OCI-LY3 (cell line): ENCODE measurements around the gene GARIN5B.

ENCODE experiments used
- H2AFZ ChIP-seq: fragments of 200-600, 300-600 bp; shearing (Covaris generic); 2 replicates; pipeline ENCODE4 v1.6.0; 2014; ENCODE audit warnings: antibody characterized with exemption, low read depth, low read length
- H3K27ac ChIP-seq: fragments of 200-600, 300-600 bp; sonication (generic); 2 replicates; pipeline ENCODE4 v1.5.1; 2014; ENCODE audit warnings: mild to moderate bottlenecking, low read length, moderate library complexity, mixed read lengths
- H3K27me3 ChIP-seq: fragments of 200-600, 300-600 bp; sonication (generic); 2 replicates; pipeline ENCODE4 v1.6.1; 2014; ENCODE audit warnings: low read depth, low read length, mixed read lengths
- H3K36me3 ChIP-seq: fragments of 200-600, 300-600 bp; sonication (generic); replicated peaks from 2 replicates; pipeline ENCODE3; 2014; ENCODE audit warnings: low read depth, low read length, mixed read lengths
- H3K4me1 ChIP-seq: fragments of 300-600, 200-600 bp; sonication (generic); 2 replicates; pipeline ENCODE4 v1.6.1; 2014; ENCODE audit warnings: low read length, mixed read lengths
- H3K4me2 ChIP-seq: fragments of 200-600, 300-600 bp; sonication (generic); 2 replicates; pipeline ENCODE4 v1.6.1; 2014; ENCODE audit warnings: low read length, mixed read lengths
- H3K4me3 ChIP-seq: fragments of 300-600, 200-600 bp; sonication (generic); 2 replicates; pipeline ENCODE4 v1.5.1; 2014; ENCODE audit warnings: antibody characterized with exemption, mild to moderate bottlenecking, low read length, moderate library complexity
- H3K79me2 ChIP-seq: fragments of 300-600, 200-600 bp; shearing (Covaris generic); 2 replicates; pipeline ENCODE4 v1.6.1; 2014; ENCODE audit warnings: mild to moderate bottlenecking, low read length, mixed read lengths
- H3K9ac ChIP-seq: fragments of 300-600, 200-600 bp; shearing (Covaris generic); 2 replicates; pipeline ENCODE4 v1.6.0; 2014; ENCODE audit warnings: mild to moderate bottlenecking, low read length, moderate library complexity
- H3K9me3 ChIP-seq: fragments of 200-600, 300-600 bp; shearing (Covaris generic); 2 replicates; pipeline ENCODE4 v1.6.1; 2014; ENCODE audit warnings: low read length, mixed read lengths; ENCODE audit not compliant: insufficient read depth
- H4K20me1 ChIP-seq: fragments of 200-600, 300-600 bp; sonication (generic); 2 replicates; pipeline ENCODE4 v1.6.1; 2016; ENCODE audit warnings: low read length, mixed read lengths; ENCODE audit not compliant: insufficient read depth
- EZH2phosphoT487 ChIP-seq: fragments of 200-600 bp; shearing (Covaris generic); IDR thresholded peaks from 2 replicates; pipeline ENCODE4 v1.6.1; 2018; ENCODE audit warnings: antibody characterized with exemption, mixed run types, low read depth
- TF ChIP-seq, protein P1 (sequence below): fragments of 200-600, 300-600 bp; sonication (generic); IDR thresholded peaks from 2 replicates; pipeline ENCODE4 v1.5.1; 2014; ENCODE audit warnings: antibody characterized with exemption, low read length, low read depth

The GARIN5B gene

DNA sequence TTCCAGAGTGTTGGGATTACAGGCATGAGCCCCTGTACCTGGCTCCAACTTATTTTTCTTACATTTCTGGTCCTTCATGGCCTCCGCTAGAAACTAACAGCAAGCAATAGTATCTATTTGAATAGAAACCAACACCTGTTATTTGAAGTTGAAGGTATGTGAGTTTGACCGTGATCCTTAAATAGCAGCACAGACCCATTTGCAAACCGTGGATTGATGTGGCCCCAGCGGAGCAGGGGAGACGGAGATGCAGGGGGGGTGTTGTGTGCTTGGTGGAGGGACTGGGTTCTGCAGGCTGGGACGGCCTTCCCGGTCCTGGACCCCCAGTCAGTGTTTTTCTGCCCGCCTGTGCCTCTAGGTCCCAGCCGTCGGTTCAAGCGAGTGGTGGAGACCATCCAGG lies 54.8 kb downstream of the GARIN5B start:
- no peak overlapping the region for H3K4me2 ChIP-seq
- H3K4me3 ChIP-seq, result no peak overlapping the region
- H3K27ac ChIP-seq, result no peak overlapping the region
- no peaks in the 10 kb centered on the region for H3K36me3 ChIP-seq
- H4K20me1 ChIP-seq, result no peaks in the 10 kb centered on the region
- no peaks in the 10 kb centered on the region for H3K27me3 ChIP-seq
- TF ChIP-seq, protein P1, sequence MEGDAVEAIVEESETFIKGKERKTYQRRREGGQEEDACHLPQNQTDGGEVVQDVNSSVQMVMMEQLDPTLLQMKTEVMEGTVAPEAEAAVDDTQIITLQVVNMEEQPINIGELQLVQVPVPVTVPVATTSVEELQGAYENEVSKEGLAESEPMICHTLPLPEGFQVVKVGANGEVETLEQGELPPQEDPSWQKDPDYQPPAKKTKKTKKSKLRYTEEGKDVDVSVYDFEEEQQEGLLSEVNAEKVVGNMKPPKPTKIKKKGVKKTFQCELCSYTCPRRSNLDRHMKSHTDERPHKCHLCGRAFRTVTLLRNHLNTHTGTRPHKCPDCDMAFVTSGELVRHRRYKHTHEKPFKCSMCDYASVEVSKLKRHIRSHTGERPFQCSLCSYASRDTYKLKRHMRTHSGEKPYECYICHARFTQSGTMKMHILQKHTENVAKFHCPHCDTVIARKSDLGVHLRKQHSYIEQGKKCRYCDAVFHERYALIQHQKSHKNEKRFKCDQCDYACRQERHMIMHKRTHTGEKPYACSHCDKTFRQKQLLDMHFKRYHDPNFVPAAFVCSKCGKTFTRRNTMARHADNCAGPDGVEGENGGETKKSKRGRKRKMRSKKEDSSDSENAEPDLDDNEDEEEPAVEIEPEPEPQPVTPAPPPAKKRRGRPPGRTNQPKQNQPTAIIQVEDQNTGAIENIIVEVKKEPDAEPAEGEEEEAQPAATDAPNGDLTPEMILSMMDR, result no peak
- no peak for TF ChIP-seq EZH2phosphoT487
- no peak overlapping the region for H2AFZ ChIP-seq
- no peaks in the 10 kb centered on the region for H3K9me3 ChIP-seq
- H3K9ac ChIP-seq, result no peak overlapping the region
- H3K79me2 ChIP-seq, result no peaks in the 10 kb centered on the region
- H3K4me1 ChIP-seq, result no peaks in the 10 kb centered on the region

DNA sequence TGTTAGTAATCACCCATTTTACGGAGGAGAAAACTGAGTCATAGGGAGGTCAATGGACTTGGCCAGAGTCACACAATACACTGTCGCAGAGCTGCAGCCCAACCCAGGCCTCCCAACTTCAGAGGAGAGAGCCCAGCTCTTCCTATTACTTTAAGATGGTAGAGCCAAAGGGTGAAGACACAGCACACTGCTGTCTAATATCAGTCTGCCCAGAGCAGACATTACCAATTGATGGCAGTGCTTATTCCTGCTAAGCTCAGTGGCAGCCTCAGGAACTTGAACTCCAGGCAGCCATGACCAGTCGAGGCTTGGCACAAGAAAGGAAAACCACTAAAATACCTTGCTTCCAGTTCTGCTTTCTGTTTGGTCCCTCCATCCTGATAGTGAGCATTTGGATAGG lies 56.3 kb downstream of the GARIN5B start:
- Histone ChIP-seq H3K79me2 (no peaks in the 10 kb centered on the region), H3K27me3 (no peaks in the 10 kb centered on the region), H3K4me3 (no peak overlapping the region), H2AFZ (no peak overlapping the region), H3K4me1 (0 out of 2 replicates have a peak, but pooled peaks cover 4% of the 10 kb centered on the region), H4K20me1 (no peaks in the 10 kb centered on the region), H3K9ac (no peak overlapping the region), H3K36me3 (no peaks in the 10 kb centered on the region), H3K27ac (no peak overlapping the region), H3K4me2 (no peak overlapping the region), H3K9me3 (no peaks in the 10 kb centered on the region)
- no peak for TF ChIP-seq EZH2phosphoT487
- TF ChIP-seq, protein P1, result no peak

DNA sequence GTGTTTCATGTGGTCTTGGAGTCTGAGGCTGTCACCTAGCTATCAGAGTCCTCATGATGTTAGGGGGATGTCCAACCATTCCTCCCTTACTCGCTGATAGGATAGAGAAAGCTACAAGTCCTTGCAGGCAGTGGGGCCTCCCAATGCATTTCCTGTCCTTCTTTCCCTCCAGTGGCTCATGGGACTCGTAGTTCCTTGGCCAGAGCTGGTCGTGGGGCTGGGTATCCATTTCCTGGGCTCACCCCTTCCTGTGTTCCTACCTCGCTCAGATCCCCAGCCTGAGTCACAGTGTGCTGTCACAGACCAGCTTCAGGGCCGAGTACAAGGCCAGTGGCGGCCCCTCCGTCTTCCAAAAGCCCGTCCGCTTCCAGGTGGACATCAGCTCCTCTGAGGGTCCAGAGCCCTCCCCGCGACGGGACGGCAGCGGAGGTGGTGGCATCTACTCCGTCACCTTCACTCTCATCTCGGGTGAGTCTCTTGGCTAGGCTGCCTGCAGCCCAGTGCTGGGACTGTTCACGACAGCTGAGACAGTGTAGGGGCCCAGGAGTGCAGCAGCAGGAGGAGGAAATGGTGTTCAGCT lies 57.0 kb downstream of the GARIN5B start:
- Histone ChIP-seq H3K4me3 (no peak overlapping the region), H3K9ac (no peak overlapping the region)

DNA sequence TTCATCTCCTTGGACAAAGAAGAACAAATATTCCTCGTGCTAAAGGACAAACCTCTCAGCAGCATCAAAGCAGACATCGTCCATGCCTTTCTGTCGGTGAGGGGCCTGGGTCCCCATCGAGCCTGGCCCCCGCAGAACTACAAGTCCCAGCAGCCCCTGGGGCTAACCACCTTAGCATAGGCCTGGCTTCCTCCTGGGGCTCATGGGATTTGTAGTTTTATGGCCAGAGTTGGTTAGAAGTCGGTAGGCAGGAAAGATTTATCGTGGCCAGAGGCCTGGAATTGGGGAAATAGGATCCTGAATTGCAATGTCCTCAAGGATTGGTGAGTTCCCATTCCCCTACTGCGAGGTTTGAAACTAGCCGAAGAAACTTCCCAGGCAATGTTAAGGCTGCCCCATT lies 57.6 kb downstream of the GARIN5B start:
- H3K27ac ChIP-seq, result no peak overlapping the region
- no peak overlapping the region for H3K9ac ChIP-seq
- H3K4me2 ChIP-seq, result no peak overlapping the region
- H2AFZ ChIP-seq, result no peak overlapping the region
- H3K36me3 ChIP-seq, result no peaks in the 10 kb centered on the region
- no peaks in the 10 kb centered on the region for H3K27me3 ChIP-seq
- H3K9me3 ChIP-seq, result no peaks in the 10 kb centered on the region
- H3K79me2 ChIP-seq, result no peaks in the 10 kb centered on the region
- TF ChIP-seq EZH2phosphoT487, result no peak
- TF ChIP-seq, protein P1, result no peak
- no peak overlapping the region for H3K4me3 ChIP-seq
- peaks cover 10% of the 10 kb centered on the region; the same call in 1 of the 2 replicates for H3K4me1 ChIP-seq
- H4K20me1 ChIP-seq, result no peaks in the 10 kb centered on the region

More for the DNA sequence above, 57.0 kb downstream of the GARIN5B start:
- Histone ChIP-seq H3K9me3 (no peaks in the 10 kb centered on the region), H3K79me2 (no peaks in the 10 kb centered on the region), H3K36me3 (no peaks in the 10 kb centered on the region), H2AFZ (no peak overlapping the region), H3K4me2 (no peak overlapping the region), H3K27me3 (no peaks in the 10 kb centered on the region), H4K20me1 (no peaks in the 10 kb centered on the region), H3K4me1 (peaks cover 9% of the 10 kb centered on the region; the same call in 1 of the 2 replicates), H3K27ac (no peak overlapping the region)
- TF ChIP-seq, protein P1, result no peak
- no peak for TF ChIP-seq EZH2phosphoT487
